ENCODE results near the gene HRH2.

Gene HRH2

GRCh38 chr5:175677571-175677970 is 19.7 kb downstream of the HRH2 start:
- no peak for FAIRE-seq

GRCh38 chr5:175678074-175678473 is 20.2 kb downstream of the HRH2 start:
- FAIRE-seq (no peak), DNase-seq (ENCODE audit: insufficient read length, low spot score) (no peak)
- no peak for TF ChIP-seq POLR2A (IDR thresholded peaks at IDR 0.05; ENCODE audit: low read depth, low read length)

More at GRCh38 chr5:175677571-175677970, 19.7 kb downstream of the HRH2 start:
- no peak for DNase-seq (ENCODE audit: insufficient read length, low spot score)
- no peak for TF ChIP-seq POLR2A (IDR thresholded peaks at IDR 0.05; ENCODE audit: low read depth, low read length)

GRCh38 chr5:175679411-175679810 is 21.5 kb downstream of the HRH2 start:
- FAIRE-seq (no peak), DNase-seq (ENCODE audit: insufficient read length, low spot score) (no peak)
- no peak for TF ChIP-seq POLR2A (IDR thresholded peaks at IDR 0.05; ENCODE audit: low read depth, low read length)

- FAIRE-seq = no peak
- DNase-seq (ENCODE audit: insufficient read length, low spot score) = no peak
- no peak for TF ChIP-seq POLR2A (IDR thresholded peaks at IDR 0.05; ENCODE audit: low read depth, low read length)
Observed at GRCh38 chr5:175680020-175680419, 22.1 kb downstream of the HRH2 start.

- no peak for TF ChIP-seq POLR2A (IDR thresholded peaks at IDR 0.05; ENCODE audit: low read depth, low read length)
- DNase-seq (ENCODE audit: insufficient read length, low spot score) = no peak
- FAIRE-seq = no peak
Observed at GRCh38 chr5:175680463-175680862, 22.6 kb downstream of the HRH2 start.

- FAIRE-seq = no peak
- TF ChIP-seq POLR2A (IDR thresholded peaks at IDR 0.05; ENCODE audit: low read depth, low read length) = no peak
- DNase-seq (ENCODE audit: insufficient read length, low spot score) = no peak
Observed at GRCh38 chr5:175681045-175681967, 23.4 kb downstream of the HRH2 start.

GRCh38 chr5:175681968-175682340 is 24.1 kb downstream of the HRH2 start:
- FAIRE-seq (no peak), DNase-seq (ENCODE audit: insufficient read length, low spot score) (no peak)
- no peak for TF ChIP-seq POLR2A (IDR thresholded peaks at IDR 0.05; ENCODE audit: low read depth, low read length)

- no peak for DNase-seq (ENCODE audit: insufficient read length, low spot score)
- TF ChIP-seq POLR2A (IDR thresholded peaks at IDR 0.05; ENCODE audit: low read depth, low read length) = no peak
- no peak for FAIRE-seq
Observed at GRCh38 chr5:175682664-175683063, 24.8 kb downstream of the HRH2 start.

GRCh38 chr5:175683231-175683630 is 25.4 kb downstream of the HRH2 start:
- FAIRE-seq = no peak
- no peak for TF ChIP-seq POLR2A (IDR thresholded peaks at IDR 0.05; ENCODE audit: low read depth, low read length)
- DNase-seq (ENCODE audit: insufficient read length, low spot score) = no peak

- FAIRE-seq (no peak), DNase-seq (ENCODE audit: insufficient read length, low spot score) (no peak)
- TF ChIP-seq POLR2A (IDR thresholded peaks at IDR 0.05; ENCODE audit: low read depth, low read length) = no peak
Observed at GRCh38 chr5:175683921-175684320, 26.1 kb downstream of the HRH2 start.

GRCh38 chr5:175684931-175685330 is 27.1 kb downstream of the HRH2 start:
- TF ChIP-seq POLR2A (IDR thresholded peaks at IDR 0.05; ENCODE audit: low read depth, low read length) = no peak
- FAIRE-seq = no peak
- DNase-seq (ENCODE audit: insufficient read length, low spot score) = no peak

GRCh38 chr5:175685701-175686350 is 28.0 kb downstream of the HRH2 start:
- no peak for DNase-seq (ENCODE audit: insufficient read length, low spot score)
- no peak for FAIRE-seq
- TF ChIP-seq POLR2A (IDR thresholded peaks at IDR 0.05; ENCODE audit: low read depth, low read length) = no peak

GRCh38 chr5:175686396-175686795 is 28.5 kb downstream of the HRH2 start:
- TF ChIP-seq POLR2A (IDR thresholded peaks at IDR 0.05; ENCODE audit: low read depth, low read length) = no peak
- DNase-seq (ENCODE audit: insufficient read length, low spot score) = no peak
- no peak for FAIRE-seq

- no peak for DNase-seq (ENCODE audit: insufficient read length, low spot score)
- FAIRE-seq = no peak
- TF ChIP-seq POLR2A (IDR thresholded peaks at IDR 0.05; ENCODE audit: low read depth, low read length) = no peak
Observed at GRCh38 chr5:175686826-175687225, 29.0 kb downstream of the HRH2 start.

- no peak for TF ChIP-seq POLR2A (IDR thresholded peaks at IDR 0.05; ENCODE audit: low read depth, low read length)
- DNase-seq (ENCODE audit: insufficient read length, low spot score) (no peak), FAIRE-seq (no peak)
Observed at GRCh38 chr5:175687231-175687701, 29.4 kb downstream of the HRH2 start.
